GM19438 (cell line): Measurements from ENCODE around the gene NF1.
A peak's percentile ranks its signal among the peaks of the same experiment; 100 is the strongest.
"Not testable (repeated sequence)": the region's sequence is repeated elsewhere in the genome, so short reads cannot be mapped to it uniquely, and the experiment has no call there.

Experiments
- ATAC-seq: cut with Tn5 transposase; IDR thresholded peaks from one replicate; pipeline ENCODE4 v1.9.1; 2021; ENCODE audit warnings: low read depth; ENCODE audit not compliant: unreplicated experiment

Gene NF1

DNA sequence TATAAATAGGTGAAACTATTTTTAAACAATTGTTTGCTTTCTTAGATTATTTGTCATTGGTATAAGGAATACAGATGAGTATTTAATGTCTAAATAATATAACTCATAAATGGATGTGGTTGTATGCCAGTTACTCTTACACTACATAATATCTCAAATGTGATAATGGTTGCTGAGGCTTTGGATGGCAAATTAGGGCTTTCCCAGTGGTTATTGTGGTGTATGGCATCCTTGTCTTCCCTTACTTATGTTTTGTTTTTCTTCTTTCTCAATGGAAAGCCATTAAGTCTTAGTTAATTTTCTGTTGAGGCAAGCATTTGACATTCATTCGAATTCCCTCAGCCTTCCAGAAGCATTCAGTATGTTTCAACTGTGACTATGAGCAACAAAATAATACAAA, 191.8 kb downstream of the NF1 start:
- no peak for ATAC-seq

DNA sequence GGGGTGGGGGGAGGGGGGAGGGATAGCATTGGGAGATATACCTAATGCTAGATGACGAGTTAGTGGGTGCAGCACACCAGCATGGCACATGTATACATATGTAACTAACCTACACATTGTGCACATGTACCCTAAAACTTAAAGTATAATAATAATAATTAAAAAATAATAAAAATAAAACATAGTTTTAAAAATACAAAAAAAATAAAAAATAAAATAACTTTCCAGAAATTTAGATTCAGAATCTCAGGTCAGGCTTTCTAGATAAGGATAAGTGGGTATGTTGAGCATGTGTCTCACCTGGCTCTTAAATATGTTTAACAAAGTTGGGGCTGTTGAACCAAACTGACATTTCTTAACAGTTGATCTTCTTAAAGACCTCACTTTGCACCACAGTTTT, 193.2 kb downstream of the NF1 start:
- ATAC-seq, result not testable (repeated sequence)

DNA sequence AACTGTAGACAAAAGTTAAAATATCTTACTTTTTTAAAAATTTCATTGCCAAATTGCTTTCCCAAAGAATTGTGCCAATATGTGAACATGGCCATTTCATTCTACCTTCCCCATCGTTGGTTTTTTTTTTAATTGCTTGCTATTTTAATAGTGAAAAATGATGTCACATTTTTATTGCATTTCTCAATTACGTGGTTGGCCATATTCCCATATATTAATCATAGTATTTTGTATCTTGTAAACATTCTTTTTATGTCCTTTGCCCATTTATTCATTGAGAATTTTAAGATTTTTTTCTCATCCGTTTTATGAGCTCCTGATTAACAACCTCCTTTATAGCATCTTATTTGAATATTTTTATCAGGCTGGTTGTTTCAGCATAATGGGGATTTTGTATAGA, 195.0 kb downstream of the NF1 start:
- ATAC-seq, result no peak

DNA sequence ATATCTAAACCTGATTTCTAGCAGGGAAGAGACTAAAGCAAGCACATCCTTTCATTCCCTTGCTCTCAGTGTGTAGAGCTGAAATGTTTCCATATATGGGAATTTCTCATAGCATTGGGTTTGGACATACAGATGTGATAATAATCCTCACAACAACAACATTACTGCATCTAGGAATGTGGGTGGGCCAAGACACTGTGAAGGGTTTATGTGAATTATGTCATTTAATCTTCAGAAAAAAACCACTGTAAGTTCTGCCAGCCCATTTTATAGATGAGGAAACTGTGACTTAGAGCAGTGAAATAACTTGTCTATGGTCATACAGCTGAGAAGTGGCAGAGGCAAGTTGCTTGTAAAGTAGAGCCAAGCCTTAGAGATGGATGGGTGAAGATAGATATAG, 197.0 kb downstream of the NF1 start:
- ATAC-seq, result no peak

DNA sequence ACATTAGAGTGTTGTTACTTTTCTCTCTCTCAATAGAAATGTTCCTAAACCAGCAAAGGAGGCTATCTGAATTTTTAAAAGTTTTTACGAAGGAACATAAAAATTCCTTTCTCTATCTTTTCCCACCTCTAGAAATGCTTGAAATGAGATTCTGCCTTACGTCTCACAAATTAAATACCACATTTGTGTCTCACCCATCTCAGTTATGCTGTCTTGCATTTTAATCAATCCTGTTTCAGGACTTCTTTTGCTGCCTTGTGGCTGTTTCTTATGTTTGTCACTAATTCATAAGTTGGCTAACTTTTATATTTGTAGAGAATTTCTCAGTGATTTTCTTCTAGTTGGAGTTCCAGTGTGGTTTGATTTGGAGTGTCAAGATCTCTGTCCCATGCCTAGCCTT, 198.8 kb downstream of the NF1 start:
- no peak for ATAC-seq

DNA sequence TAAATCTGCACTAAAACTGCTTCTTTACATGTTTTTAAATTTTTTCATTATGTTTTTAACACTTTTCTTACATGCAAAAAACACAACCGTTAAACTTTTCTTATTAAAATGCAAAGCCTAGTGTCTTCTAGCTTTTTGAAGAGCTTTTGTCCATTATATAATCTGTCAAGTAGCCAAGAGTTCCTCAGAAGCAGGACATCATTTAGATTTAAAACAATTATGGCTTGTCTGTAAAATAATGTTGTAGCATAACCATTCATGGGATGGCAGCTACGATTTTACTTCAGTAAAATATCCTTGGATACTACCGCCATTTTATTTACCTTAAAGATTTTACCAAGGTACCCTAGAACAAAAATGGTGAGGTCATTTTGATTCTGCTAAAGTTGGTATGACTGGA, 199.5 kb downstream of the NF1 start:
- ATAC-seq, result no peak

DNA sequence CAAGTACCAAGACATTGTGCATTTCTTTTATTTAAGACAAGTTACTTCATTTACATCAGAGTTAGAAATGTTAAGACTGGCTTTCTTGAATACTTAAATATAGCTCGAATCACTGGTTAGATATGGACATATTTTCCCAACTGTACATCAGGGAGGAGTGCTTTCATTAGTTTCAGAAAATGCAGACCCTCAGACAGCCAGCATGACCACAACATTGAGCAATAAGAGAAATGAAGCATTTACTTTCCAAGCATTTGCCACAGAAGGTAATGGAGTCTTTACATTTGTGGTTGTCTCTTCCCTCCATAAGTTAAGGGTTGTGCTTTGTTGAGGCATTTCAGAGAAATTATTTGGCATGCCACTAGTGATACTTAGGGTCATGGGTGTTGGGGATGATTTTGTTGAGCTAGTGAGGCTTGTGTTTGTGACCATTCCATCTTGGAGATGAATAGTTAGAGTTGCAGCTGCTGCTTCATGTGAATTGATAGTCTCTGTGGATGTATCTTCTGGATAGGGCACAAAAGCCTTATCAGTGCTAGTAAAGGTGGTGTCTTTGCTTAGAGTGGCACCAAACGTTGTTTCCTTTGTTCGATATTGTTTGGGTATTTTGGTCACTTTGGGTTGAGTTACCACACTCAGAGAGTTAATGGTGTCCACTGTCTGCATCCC, 200.2 kb downstream of the NF1 start:
- no peak for ATAC-seq

DNA sequence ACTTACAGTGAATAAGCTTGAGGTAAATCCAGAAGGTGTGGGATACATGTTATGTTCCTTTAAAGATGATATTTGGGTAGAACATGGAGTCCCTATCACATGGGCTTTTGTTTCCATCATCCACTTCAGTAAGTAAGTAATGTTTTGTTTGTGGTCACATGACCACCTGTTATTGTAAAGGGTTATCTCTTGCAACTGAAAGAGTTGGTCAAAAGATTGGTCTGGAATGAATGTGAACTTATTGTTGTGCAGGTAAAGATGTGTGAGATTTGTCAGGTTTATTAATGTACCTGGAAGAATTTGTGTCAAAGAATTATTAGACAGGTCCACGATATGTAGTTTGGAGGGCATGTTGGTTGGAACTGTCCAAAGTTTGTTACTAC, 200.7 kb downstream of the NF1 start:
- ATAC-seq, result no peak

DNA sequence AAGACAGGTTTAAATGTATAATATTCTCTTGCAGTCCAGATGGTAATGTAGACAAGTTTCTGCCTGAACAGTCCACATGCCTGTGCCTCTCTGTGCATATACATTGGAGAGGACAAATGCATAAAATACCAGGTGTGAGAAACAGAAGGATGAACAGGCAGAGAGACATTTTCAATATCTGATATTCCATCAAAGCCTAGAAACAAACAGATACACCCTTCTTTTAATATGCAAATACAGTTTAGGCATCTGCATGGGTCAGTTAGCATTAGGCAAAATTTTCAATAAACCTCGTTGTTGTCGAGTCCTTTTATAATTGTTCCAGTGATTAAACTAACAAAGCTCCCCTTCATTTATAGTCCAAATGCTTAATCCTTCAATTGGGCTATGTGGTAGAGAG, 201.4 kb downstream of the NF1 start:
- no peak for ATAC-seq

DNA sequence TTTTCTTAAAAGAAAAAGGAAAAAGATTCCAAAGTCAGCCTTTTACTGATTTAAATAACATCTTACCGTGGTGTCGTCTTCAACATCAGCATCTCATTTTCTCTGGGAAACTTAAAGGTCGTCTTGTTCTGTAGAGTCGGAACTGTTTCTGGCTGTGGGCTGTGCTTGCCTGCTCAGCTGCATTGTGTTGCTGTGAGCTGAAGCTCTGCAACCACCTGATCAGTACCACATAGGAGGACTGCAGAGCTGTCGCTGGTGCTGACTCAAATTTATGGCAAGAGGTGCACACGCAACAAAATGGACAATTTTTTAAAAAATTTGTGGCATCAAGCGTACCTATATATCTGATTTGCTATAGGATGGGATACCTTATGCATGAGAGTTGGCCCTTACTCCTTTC, 202.3 kb downstream of the NF1 start, which contains the start of gene OMG:
OMG (minus strand) TSS at position 150 of the 400 bp plus-strand sequence. CDS start 908 bp downstream, outside the sequence.
- no peak for ATAC-seq

DNA sequence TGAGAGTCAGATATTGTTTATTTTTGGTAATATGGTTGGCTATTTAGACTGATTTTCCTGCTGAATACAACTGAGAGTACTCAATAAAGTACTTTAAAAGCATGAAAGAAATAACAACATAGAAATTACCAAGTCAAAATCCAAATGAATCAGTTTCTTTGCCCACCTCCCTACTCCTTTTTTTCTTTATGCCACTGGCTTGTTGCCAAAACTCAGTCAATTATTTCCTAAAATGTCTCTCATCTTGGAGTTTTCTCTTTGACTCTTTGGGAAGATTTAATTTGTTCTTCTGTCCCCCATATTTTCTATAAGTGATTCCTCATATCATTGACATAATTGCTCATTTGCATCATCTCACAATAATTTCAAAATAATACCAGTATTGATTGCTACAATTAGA, 204.8 kb downstream of the NF1 start:
- no peak for ATAC-seq

DNA sequence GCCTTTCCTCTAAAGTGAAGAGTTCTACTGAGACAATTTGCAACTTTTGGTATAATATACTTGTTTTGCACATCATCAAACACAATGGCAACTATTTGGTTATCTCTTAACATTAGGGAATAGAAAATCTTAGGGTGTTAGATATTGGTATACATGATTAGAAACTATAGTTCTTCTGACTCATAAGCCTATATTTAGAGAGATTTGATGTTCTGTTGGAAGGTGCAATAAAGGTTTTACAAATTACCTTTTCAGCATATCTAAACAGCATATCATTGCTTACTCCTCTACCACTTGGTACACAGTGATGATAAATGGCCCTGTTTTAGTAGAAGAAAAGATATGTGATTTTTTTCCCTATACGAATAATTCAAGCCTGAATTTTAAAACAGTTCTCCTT, 212.9 kb downstream of the NF1 start:
- no peak for ATAC-seq

DNA sequence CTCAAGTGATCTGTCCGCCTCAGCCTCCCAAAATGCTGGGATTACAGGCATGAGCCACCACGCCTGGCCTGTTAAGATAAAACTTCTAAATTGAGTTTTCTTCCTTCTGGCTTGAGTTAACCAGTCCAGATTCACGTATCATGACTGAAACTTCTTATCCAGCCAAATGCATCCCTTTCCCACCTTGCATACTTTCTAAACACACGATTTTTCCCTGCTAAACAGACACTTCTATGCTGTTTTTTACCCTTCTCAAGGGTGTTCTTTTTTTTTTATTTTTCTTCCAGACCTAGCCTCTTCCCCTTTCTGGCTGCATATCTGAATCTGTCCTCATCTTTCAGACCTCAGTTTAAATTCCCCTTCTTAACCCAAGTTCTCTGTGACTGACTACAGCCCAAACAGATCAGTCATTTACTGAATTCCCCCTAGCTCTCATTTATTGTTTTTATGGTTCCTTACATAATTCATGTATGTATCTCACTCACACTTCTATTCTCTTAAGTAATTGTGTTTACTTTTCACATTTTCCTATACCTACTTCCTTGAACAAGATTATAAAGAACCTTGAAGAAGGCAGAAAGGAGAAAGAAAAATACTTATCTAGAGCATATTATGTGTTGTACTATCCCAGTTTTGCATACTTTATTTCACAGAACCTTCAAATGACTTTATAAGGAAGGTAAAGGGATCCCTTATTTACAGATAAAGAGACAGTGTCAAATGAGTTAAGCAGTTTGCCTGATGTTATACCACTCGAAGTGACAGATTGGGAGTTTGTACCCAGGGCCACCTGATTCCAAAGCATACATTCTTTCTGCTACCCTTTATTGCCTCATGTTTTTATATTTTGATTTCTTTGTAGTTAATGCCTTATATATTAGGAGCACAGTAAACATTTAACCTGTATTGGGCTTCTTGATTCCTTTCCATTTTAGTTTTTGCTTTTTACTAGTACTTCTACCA, 213.9 kb downstream of the NF1 start:
- no peak for ATAC-seq

DNA sequence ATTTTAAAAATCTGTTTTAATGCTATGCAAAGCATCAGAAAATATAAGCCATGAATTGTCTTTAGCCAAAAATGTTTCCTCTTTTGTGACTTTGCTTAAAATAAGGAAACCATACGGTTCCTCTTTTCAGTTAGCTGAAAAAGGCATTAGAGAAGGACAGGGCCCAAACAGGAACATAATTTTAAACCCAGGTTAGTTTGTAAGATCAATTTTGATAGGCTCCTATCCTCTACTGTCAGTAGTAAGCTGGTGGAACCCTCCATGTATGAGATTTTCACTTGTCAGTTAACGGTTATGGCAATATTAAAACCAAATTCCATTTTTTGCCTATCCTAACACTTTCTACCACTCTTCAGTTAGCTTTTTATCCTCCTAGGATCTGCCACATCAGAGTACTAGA, 214.8 kb downstream of the NF1 start:
- no peak for ATAC-seq

DNA sequence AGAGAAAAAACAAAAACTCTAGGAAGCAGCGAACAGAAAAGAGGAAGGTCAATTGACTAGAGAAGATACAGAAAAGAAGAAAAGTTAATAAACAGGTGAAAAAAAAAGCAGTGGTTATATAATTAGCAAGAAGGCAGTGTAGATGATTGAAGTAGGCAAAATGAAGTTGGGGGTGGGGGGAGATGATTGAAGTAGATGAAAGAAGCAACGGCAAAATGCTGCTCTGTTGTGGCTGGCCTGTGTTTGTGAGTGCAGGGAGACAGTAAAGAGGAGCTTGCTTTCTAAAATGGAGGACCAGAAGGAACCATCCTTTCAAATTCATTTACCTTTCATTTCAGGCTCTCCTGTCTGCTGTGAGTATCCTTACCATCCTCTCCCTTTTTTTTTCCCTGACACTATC, 215.5 kb downstream of the NF1 start:
- no peak for ATAC-seq

DNA sequence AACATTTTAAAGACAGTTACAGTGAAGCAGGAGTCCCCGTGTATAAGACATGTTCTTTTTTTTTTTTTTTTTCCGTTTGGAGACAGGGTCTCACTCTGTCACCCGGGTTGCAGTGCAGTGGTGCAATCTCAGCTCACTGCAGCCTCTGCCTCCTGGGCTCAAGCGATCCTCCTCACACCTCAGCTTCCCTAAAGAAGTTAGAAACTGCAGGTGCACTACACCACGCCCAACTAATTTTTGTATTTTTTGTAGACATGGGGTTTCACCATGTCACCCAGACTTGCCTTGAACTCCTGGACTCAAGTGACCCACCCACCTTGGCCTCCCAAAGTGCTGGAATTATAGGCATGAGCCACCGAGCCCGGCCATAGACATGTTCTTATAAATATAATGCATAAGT, 216.1 kb downstream of the NF1 start:
- no peak for ATAC-seq

DNA sequence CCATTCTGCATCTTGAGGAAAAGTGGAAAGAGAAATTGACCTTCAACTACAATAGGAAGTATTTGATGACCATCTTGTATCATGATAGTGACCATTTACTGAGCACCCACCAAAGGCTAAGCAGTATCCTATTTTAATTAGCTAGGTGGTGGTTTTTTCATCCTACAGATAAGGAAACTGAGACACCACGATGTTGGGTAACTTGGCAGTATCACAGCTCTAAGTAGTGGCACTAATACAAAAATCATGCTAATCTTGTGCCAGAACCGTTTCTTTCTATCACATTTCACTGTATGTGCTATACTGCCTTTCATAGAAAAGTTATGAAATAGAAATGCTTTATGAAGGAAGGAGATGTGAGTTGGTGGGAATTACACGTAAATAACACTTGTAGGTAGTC, 216.7 kb downstream of the NF1 start:
- ATAC-seq, result no peak

DNA sequence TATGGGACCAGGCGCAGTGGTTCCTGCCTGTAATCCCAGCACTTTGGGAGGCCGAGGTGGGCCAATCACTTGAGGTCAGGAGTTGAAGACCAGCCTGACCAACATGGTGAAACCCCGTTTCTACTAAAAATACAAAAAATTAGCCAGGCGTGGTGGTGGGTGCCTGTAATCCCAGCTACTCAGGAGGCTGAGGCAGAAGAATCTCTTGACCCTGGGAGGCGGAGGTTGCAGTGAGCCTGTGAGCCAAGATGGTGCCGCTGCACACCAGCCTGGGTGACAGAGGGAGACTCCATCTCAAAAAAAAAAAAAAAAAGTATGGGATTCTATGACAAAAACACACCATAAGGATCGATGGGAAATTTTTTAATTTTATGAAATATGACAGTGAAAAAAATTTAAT, 217.4 kb downstream of the NF1 start:
- not testable (repeated sequence) for ATAC-seq

DNA sequence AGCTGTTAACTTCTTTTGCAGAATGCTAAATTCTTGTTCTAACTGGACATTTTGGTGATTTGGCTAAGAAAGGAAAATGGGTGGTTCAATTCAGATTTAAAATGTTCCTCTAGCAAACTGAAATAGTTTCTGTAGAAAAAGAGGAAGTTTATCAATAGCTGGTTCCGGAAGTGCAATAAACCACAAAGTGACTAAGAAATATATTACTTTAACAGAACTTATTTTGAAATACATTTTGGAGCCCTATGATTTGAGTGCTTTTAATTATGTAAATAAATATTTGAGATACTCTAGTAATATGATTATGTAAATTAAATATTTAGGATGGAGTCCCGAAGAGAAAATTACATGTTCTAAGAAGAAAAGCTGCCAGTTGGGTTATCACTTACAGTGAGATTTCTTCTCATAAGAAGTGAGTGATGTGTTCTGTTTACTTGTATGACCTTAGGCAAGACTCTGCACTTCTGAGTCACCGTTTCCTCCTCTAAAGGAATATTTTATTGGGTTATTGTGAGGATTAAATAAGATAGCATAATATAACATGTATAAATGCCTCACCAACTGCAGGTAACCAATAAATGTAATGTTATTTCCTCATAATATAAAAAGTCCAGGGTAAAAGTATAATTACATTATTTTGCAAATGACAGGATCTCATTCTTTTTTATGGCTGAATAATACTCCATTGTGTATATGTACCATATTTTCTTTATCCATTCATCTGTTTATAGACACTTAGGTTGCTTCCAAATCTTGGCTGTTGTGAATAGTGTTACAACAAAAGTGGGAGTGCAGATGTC, 219.4 kb downstream of the NF1 start, which contains the start of gene EVI2B:
EVI2B (minus strand) TSS at position 73 of the 800 bp plus-strand sequence. CDS start 8,445 bp downstream, outside the sequence.
- ATAC-seq, result no peak

DNA sequence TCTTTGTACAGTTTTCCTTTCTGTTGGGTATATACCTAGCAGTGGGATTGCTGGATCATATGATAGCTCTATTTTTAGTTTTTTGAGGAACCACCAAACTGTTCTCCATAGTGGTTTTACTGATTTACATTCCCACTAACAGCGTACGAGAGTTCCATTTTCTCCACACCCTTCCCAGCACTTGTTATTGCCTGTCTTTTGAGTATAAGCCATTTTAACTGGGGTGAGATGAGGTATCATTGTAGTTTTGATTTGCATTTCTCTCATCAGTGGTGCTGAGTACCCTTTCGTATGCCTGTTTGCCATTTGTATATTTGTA, 220.0 kb downstream of the NF1 start:
- ATAC-seq, result no peak

DNA sequence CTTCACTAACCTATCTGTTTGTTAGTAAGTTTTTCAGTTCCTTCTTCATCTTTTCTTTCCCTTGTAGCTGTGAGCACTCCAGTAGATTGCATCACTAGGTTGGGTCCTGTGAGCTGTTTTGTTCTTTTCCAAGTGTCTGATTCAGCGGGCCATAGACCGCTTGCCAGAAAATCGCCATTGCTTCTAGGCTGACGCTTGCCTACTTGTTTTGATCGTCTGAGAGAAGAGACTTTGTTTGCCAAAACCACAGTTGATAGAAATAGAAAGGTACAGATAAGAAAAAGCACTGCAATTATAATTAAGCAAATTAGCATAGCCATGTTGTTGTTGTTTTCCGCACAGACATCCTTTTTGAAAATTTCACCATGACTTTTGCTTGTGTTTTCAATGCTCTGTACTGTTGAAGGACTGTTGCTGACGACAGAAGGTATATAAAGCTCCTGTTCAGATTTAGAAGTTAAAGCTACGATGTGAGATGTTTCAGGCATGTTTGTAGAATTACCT, 223.6 kb downstream of the NF1 start:
- ATAC-seq, result peak; percentile 45
